Subcutaneous adipose tissue (tissue), 4 donors: ENCODE data around the gene SYNPO2L. TPM values are rescaled to one million over a fixed set of nuclear protein-coding genes. Genes with fewer than 3 reads are reported as not detected.

ENCODE experiments used
- CTCF ChIP-seq: fragments of 450-650 bp; IDR thresholded peaks from one replicate; pipeline ENCODE4 v1.5.1; 2016; ENCODE audit warnings: low read depth, mild to moderate bottlenecking, control low read depth, antibody characterized with exemption, moderate library complexity
- total RNA-seq, 4 donors: library from RNA; depleted of rRNA; stranded (reverse); fragments of >200 nt; gene quantifications; one replicate each; pipeline ENCODE4 v1.1.0, GENCODE V29; 2016

SYNPO2L gene
- total RNA-seq, 4 donors from 2014 or later, result not detected

GRCh38 chr10:73648975-73649829 lies 6.6 kb downstream of the SYNPO2L start:
- no peak for TF ChIP-seq CTCF

GRCh38 chr10:73647875-73648651 lies 7.8 kb downstream of the SYNPO2L start:
- TF ChIP-seq CTCF, result no peak

- TF ChIP-seq CTCF, result no peak
Measured at GRCh38 chr10:73647211-73647874, 8.5 kb downstream of the SYNPO2L start.

GRCh38 chr10:73646598-73647041 lies 9.2 kb downstream of the SYNPO2L start:
- TF ChIP-seq CTCF, result no peak

GRCh38 chr10:73645251-73645650 lies 10.6 kb downstream of the SYNPO2L start:
- TF ChIP-seq CTCF, result no peak

- TF ChIP-seq CTCF, result no peak
Measured at GRCh38 chr10:73644767-73645166, 11.1 kb downstream of the SYNPO2L start.
